ENCODE data around the gene RPAP3. TPM values are rescaled to one million over a fixed set of nuclear protein-coding genes. Genes with fewer than 3 reads are reported as not detected.

RPAP3 gene
- total RNA-seq, 1 experiment from 2014 or later = 67.7 TPM

DNA sequence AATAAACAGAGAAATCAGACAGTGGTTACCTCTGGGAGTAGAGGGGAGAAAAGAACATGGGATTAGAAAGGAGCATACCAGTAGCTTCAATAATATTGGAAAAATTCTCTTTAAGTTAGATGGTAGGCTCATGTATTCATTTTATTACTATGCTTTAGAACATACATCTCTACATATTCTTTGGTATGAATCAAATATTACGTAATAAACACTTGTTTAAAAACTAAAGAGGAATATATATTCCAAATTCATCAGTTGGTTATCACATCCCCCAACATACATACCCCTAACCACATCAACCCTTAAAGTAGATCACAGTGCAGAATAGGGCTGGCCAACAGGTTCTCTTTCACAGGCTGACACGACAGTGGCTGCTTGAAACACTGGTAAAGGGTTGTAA is 5.6 kb downstream of the RPAP3 start:
- DNase-seq = no peak
- no peak overlapping the region for H3K4me3 ChIP-seq (ENCODE audit: low read depth, low read length)
- Mint-ChIP-seq H3K27me3 (ENCODE audit: insufficient read depth, unreplicated experiment) (no peaks in the 10 kb centered on the region), H3K4me1 (ENCODE audit: low read depth, unreplicated experiment) (peaks cover 12% of the 10 kb centered on the region), H3K27ac (ENCODE audit: unreplicated experiment) (no peak overlapping the region), H3K4me3 (ENCODE audit: unreplicated experiment) (no peak overlapping the region), H3K36me3 (ENCODE audit: insufficient read depth, unreplicated experiment) (peaks cover 42% of the 10 kb centered on the region), H3K9me3 (ENCODE audit: unreplicated experiment) (no peaks in the 10 kb centered on the region)
- no peaks in the 10 kb centered on the region for H3K9me3 ChIP-seq
- TF ChIP-seq CTCF (IDR thresholded peaks at IDR 0.05; ENCODE audit: insufficient read depth in 1 of 2, low read depth in 1 of 2, low read length in 1 of 2, severe bottlenecking in 1 of 2, unreplicated experiment in 1 of 2) = no peak
- H3K36me3 ChIP-seq (ENCODE audit: control insufficient read depth, insufficient read depth, low read length) = peaks cover 2% of the 10 kb centered on the region; the same call in 1 of the 2 replicates
- intact Hi-C loops (cut with micrococcal nuclease; ENCODE audit: unreplicated experiment) = no loop called here
- BruUV-seq (replicated peaks) = no TSS peak
- ChIA-PET CTCF (no interaction called here), POLR2A (no interaction called here)
- no peaks in the 10 kb centered on the region for H3K27me3 ChIP-seq (replicated peaks; ENCODE audit: control insufficient read depth, insufficient read depth, low read length)
- no peaks in the 10 kb centered on the region for H3K4me1 ChIP-seq

- H3K27me3 ChIP-seq (replicated peaks; ENCODE audit: control insufficient read depth, insufficient read depth, low read length) = no peaks in the 10 kb centered on the region
- ChIA-PET CTCF (interaction anchor here (1.2 kb wide), 1 partner anchor 47 kb away, joined by 3 read pairs; no protein-coding TSS in a partner anchor), POLR2A (interaction anchor here (0.5 kb wide), 1 partner anchor 18 kb away, joined by 3 read pairs; no protein-coding TSS in a partner anchor)
- H3K4me3 ChIP-seq (ENCODE audit: low read depth, low read length) = no peak overlapping the region
- DNase-seq = no peak
- Mint-ChIP-seq H3K27me3 (ENCODE audit: insufficient read depth, unreplicated experiment) (no peaks in the 10 kb centered on the region), H3K36me3 (ENCODE audit: insufficient read depth, unreplicated experiment) (peaks cover 49% of the 10 kb centered on the region), H3K27ac (ENCODE audit: unreplicated experiment) (no peak overlapping the region), H3K4me1 (ENCODE audit: low read depth, unreplicated experiment) (peaks cover 5% of the 10 kb centered on the region), H3K4me3 (ENCODE audit: unreplicated experiment) (no peak overlapping the region), H3K9me3 (ENCODE audit: unreplicated experiment) (no peaks in the 10 kb centered on the region)
- intact Hi-C loops (cut with micrococcal nuclease; ENCODE audit: unreplicated experiment) = no loop called here
- no peak for TF ChIP-seq CTCF (IDR thresholded peaks at IDR 0.05; ENCODE audit: insufficient read depth in 1 of 2, low read depth in 1 of 2, low read length in 1 of 2, severe bottlenecking in 1 of 2, unreplicated experiment in 1 of 2)
- H3K9me3 ChIP-seq = no peaks in the 10 kb centered on the region
- BruUV-seq (replicated peaks) = no TSS peak
- no peaks in the 10 kb centered on the region for H3K4me1 ChIP-seq
- H3K36me3 ChIP-seq (ENCODE audit: control insufficient read depth, insufficient read depth, low read length) = peaks cover 2% of the 10 kb centered on the region; the same call in 1 of the 2 replicates
These were observed 7.2 kb downstream of the RPAP3 start for GRCh38 chr12:47698631-47699030.

DNA sequence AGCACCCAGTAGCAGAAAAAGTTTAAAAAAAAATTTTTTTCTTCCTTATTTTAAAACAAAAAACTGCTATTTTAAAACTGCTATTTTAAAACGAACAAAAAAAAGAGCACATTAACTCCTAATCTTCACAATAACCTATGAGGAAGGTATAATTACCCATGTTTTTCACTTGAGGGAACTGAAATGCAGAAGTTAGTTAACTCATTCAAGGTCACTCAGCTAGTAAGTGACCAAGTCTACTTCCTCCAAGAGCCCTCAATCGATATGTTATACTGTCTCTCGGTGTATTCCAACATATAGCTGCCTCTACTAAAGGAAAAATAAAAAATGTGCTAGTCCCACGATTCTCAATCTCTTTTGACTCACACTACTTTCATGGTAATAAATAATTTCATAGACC is 7.8 kb downstream of the RPAP3 start:
- Histone ChIP-seq H3K27me3 (replicated peaks; ENCODE audit: control insufficient read depth, insufficient read depth, low read length) (no peaks in the 10 kb centered on the region), H3K4me3 (ENCODE audit: low read depth, low read length) (no peak overlapping the region), H3K9me3 (no peaks in the 10 kb centered on the region), H3K36me3 (ENCODE audit: control insufficient read depth, insufficient read depth, low read length) (peaks cover 2% of the 10 kb centered on the region; the same call in 1 of the 2 replicates), H3K4me1 (no peaks in the 10 kb centered on the region)
- POLR2A ChIA-PET = interaction anchor here (0.5 kb wide), 1 partner anchor 18 kb away, joined by 3 read pairs; no protein-coding TSS in a partner anchor
- no TSS peak for BruUV-seq (replicated peaks)
- no peaks in the 10 kb centered on the region for H3K9me3 Mint-ChIP-seq (ENCODE audit: unreplicated experiment)
- intact Hi-C loops (cut with micrococcal nuclease; ENCODE audit: unreplicated experiment) = no loop called here
- no peak overlapping the region for H3K4me3 Mint-ChIP-seq (ENCODE audit: unreplicated experiment)
- TF ChIP-seq CTCF (IDR thresholded peaks at IDR 0.05; ENCODE audit: insufficient read depth in 1 of 2, low read depth in 1 of 2, low read length in 1 of 2, severe bottlenecking in 1 of 2, unreplicated experiment in 1 of 2) = no peak
- no peak for DNase-seq
- no peak overlapping the region for H3K27ac Mint-ChIP-seq (ENCODE audit: unreplicated experiment)
- no peaks in the 10 kb centered on the region for H3K27me3 Mint-ChIP-seq (ENCODE audit: insufficient read depth, unreplicated experiment)
- H3K4me1 Mint-ChIP-seq (ENCODE audit: low read depth, unreplicated experiment) = no peaks in the 10 kb centered on the region
- CTCF ChIA-PET = interaction anchor here (0.9 to 1.2 kb wide), 2 partner anchors 11 to 46 kb away, joined by 3 read pairs; no protein-coding TSS in a partner anchor
- peaks cover 55% of the 10 kb centered on the region for H3K36me3 Mint-ChIP-seq (ENCODE audit: insufficient read depth, unreplicated experiment)
